C4-2B (cell line): ENCODE data around the gene AGAP1.

Experiments used
- CTCF ChIP-seq: fragments of 450-650 bp; conservative IDR thresholded peaks from 2 replicates; pipeline ENCODE4 v1.5.1; 2017; ENCODE audit warnings: mild to moderate bottlenecking
- ZFX ChIP-seq: fragments of 450-650 bp; IDR thresholded peaks from 2 replicates; pipeline ENCODE4 v1.6.1; 2017

- TF ChIP-seq CTCF (no peak), ZFX (no peak)
These were observed 112.3 kb downstream of the AGAP1 start for GRCh38 chr2:235606004-235606715.
